ENCODE results near the gene FOLR3.
A peak's percentile ranks its signal among the peaks of the same experiment; 100 is the strongest.
"Not testable (repeated sequence)": the region's sequence is repeated elsewhere in the genome, so short reads cannot be mapped to it uniquely, and the experiment has no call there.

DNA sequence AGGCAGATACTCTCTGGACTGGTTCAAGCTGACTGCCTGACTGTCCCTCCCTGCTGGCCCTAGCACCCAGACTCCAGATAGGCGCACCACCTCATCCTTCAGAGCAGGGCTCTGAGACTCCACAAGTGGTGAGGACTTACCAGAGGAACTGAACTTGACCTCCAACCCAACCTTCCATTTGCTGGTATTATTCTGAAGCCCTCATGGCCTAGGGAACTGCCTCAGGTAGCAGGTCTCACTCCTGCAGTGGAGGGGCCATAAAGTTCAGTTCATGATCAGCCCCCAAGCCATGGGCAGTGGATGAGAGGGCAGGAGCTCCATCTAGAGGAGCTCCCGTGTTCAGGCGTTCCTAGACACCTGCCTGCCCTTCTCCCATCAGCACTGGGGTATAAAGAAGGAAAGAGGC, 46.0 kb downstream of the FOLR3 start:
- TF ChIP-seq, protein P1, sequence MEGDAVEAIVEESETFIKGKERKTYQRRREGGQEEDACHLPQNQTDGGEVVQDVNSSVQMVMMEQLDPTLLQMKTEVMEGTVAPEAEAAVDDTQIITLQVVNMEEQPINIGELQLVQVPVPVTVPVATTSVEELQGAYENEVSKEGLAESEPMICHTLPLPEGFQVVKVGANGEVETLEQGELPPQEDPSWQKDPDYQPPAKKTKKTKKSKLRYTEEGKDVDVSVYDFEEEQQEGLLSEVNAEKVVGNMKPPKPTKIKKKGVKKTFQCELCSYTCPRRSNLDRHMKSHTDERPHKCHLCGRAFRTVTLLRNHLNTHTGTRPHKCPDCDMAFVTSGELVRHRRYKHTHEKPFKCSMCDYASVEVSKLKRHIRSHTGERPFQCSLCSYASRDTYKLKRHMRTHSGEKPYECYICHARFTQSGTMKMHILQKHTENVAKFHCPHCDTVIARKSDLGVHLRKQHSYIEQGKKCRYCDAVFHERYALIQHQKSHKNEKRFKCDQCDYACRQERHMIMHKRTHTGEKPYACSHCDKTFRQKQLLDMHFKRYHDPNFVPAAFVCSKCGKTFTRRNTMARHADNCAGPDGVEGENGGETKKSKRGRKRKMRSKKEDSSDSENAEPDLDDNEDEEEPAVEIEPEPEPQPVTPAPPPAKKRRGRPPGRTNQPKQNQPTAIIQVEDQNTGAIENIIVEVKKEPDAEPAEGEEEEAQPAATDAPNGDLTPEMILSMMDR (IDR thresholded peaks at IDR 0.05), result peak in 3 of 6 experiments; percentile 19 to 52 (median 43)
- not testable (repeated sequence) for TF ChIP-seq POLR2A (IDR thresholded peaks at IDR 0.05)
